RWPE1 (cell line): ENCODE measurements around the gene MAP2K7.
A peak's percentile ranks its signal among the peaks of the same experiment; 100 is the strongest.

Source experiments
- CTCF ChIA-PET: fragments of 350-600 bp; sonication (Branson Sonifier 250); formaldehyde crosslinking; extraction: SDS; loops from one replicate; lab custom pipeline; 2021; lab: Yijun Ruan, JAX
- POLR2A ChIA-PET: fragments of 400-600 bp; formaldehyde crosslinking; extraction: SDS; loops from one replicate; lab custom pipeline; 2020; ENCODE audit warnings: antibody characterized with exemption; ENCODE audit not compliant: low non-redundant PET; lab: Yijun Ruan, JAX
- DNase-seq: peaks from one replicate; pipeline ENCODE4 v3.0.0; 2012; ENCODE audit warnings: low spot score
- H3K27ac ChIP-seq: fragments of 450-650 bp; 2 replicates; pipeline ENCODE4 v1.5.1; 2017
- CTCF ChIP-seq: fragments of 450-650 bp; conservative IDR thresholded peaks from 2 replicates; pipeline ENCODE4 v1.5.1; 2017; ENCODE audit warnings: low read depth, mild to moderate bottlenecking

Gene MAP2K7

GRCh38 chr19:7874897-7875273 lies 28.8 kb upstream of the MAP2K7 start:
- CTCF ChIA-PET, result interaction anchor here (0.6 kb wide), 2 partner anchors 13 to 22 kb away, joined by 4 to 6 read pairs; partner anchors contain the start of gene LRRC8E
- POLR2A ChIA-PET, result no interaction called here
- TF ChIP-seq CTCF, result no peak
- DNase-seq, result no peak
- H3K27ac ChIP-seq, result no peak overlapping the region

- TF ChIP-seq CTCF, result no peak
- no peak overlapping the region for H3K27ac ChIP-seq
- POLR2A ChIA-PET, result no interaction called here
- DNase-seq, result no peak
- CTCF ChIA-PET, result interaction anchor here (1.1 kb wide), 1 partner anchor 10 kb away, joined by 3 read pairs; no protein-coding TSS in a partner anchor
These were observed 26.3 kb upstream of the MAP2K7 start for GRCh38 chr19:7877249-7877836.

GRCh38 chr19:7879111-7879807 lies 24.4 kb upstream of the MAP2K7 start:
- ChIA-PET CTCF (interaction anchor here (0.7 kb wide), 1 partner anchor 37 kb away, joined by 3 read pairs; no protein-coding TSS in a partner anchor), POLR2A (interaction anchor here (1.6 kb wide), 1 partner anchor 9 kb away, joined by 5 read pairs; the partner anchor contains the start of gene LRRC8E)
- no peak for TF ChIP-seq CTCF
- no peak for DNase-seq
- no peak overlapping the region for H3K27ac ChIP-seq

- no peak for DNase-seq
- no peak overlapping the region for H3K27ac ChIP-seq
- POLR2A ChIA-PET, result interaction anchor here (1.6 kb wide), 1 partner anchor 9 kb away, joined by 5 read pairs; the partner anchor contains the start of gene LRRC8E
- CTCF ChIA-PET, result no interaction called here
- no peak for TF ChIP-seq CTCF
These were observed 23.8 kb upstream of the MAP2K7 start for GRCh38 chr19:7879836-7880235.

- TF ChIP-seq CTCF, result no peak
- ChIA-PET POLR2A (no interaction called here), CTCF (no interaction called here)
- no peak overlapping the region for H3K27ac ChIP-seq
- no peak for DNase-seq
These were observed 21.8 kb upstream of the MAP2K7 start for GRCh38 chr19:7881910-7882309.

- DNase-seq, result no peak
- CTCF ChIA-PET, result interaction anchor here (1.0 kb wide), 1 partner anchor 15 kb away, joined by 5 read pairs; no protein-coding TSS in a partner anchor
- TF ChIP-seq CTCF, result no peak
- H3K27ac ChIP-seq, result 0 out of 2 replicates have a peak overlapping the region, but pooled peaks have one; percentile 19
- POLR2A ChIA-PET, result no interaction called here
These were observed 20.6 kb upstream of the MAP2K7 start for GRCh38 chr19:7883105-7883504.
